ENCODE data around the gene SNCA.
A peak's percentile ranks its signal among the peaks of the same experiment; 100 is the strongest.

Gene SNCA

GRCh38 chr4:89813197-89813596 lies 23.8 kb downstream of the SNCA start:
- DNase-seq: no peak

GRCh38 chr4:89807441-89808140 lies 29.4 kb downstream of the SNCA start:
- no peak for DNase-seq

GRCh38 chr4:89805297-89805696 lies 31.7 kb downstream of the SNCA start:
- DNase-seq: no peak

GRCh38 chr4:89803915-89804314 lies 33.0 kb downstream of the SNCA start:
- no peak for DNase-seq

GRCh38 chr4:89803036-89803435 lies 33.9 kb downstream of the SNCA start:
- no peak for DNase-seq

GRCh38 chr4:89800527-89801103 lies 36.3 kb downstream of the SNCA start:
- no peak for DNase-seq

GRCh38 chr4:89800012-89800516 lies 36.9 kb downstream of the SNCA start:
- no peak for DNase-seq

- no peak for DNase-seq
These were observed 37.9 kb downstream of the SNCA start for GRCh38 chr4:89799071-89799470.

GRCh38 chr4:89797117-89797516 lies 39.8 kb downstream of the SNCA start:
- DNase-seq: no peak

GRCh38 chr4:89788206-89789072 lies 48.5 kb downstream of the SNCA start:
- no peak for DNase-seq

GRCh38 chr4:89784686-89785231 lies 52.2 kb downstream of the SNCA start:
- no peak for DNase-seq

GRCh38 chr4:89781321-89781720 lies 55.6 kb downstream of the SNCA start:
- DNase-seq: no peak

GRCh38 chr4:89773805-89774204 lies 63.2 kb downstream of the SNCA start:
- DNase-seq: no peak

GRCh38 chr4:89769856-89770255 lies 67.1 kb downstream of the SNCA start:
- DNase-seq: no peak

- DNase-seq: no peak
These were observed 69.0 kb downstream of the SNCA start for GRCh38 chr4:89767924-89768323.

- DNase-seq: no peak
These were observed 71.0 kb downstream of the SNCA start for GRCh38 chr4:89765966-89766365.

GRCh38 chr4:89765528-89765927 lies 71.4 kb downstream of the SNCA start:
- no peak for DNase-seq

- DNase-seq: no peak
These were observed 74.7 kb downstream of the SNCA start for GRCh38 chr4:89762311-89762710.

- no peak for DNase-seq
These were observed 77.5 kb downstream of the SNCA start for GRCh38 chr4:89759426-89759825.

GRCh38 chr4:89757154-89757719 lies 79.7 kb downstream of the SNCA start:
- DNase-seq: no peak

- no peak for DNase-seq
These were observed 81.7 kb downstream of the SNCA start for GRCh38 chr4:89755220-89755619.

- DNase-seq: no peak
These were observed 82.4 kb downstream of the SNCA start for GRCh38 chr4:89754531-89754930.

- DNase-seq: peak; percentile 45 to 58
These were observed 83.3 kb downstream of the SNCA start for GRCh38 chr4:89753601-89754066.

All from inflammatory macrophage treated with lipopolysaccharide for 1 hour (primary cell).